A549 (cell line): ENCODE results near the gene MPHOSPH8.

Experiments
- BHLHE40 ChIP-seq: IDR thresholded peaks from 2 replicates; pipeline ENCODE4 v1.6.1; 2012; ENCODE audit warnings: low read depth, low read length, inconsistent platforms
- CBX2 ChIP-seq: fragments of 200-600 bp; sonication (generic); IDR thresholded peaks from 2 replicates; pipeline ENCODE4 v1.6.1; 2016; ENCODE audit warnings: low read depth, mild to moderate bottlenecking, borderline replicate concordance
- CEBPB ChIP-seq, 2 experiments: fragments of >200 bp in 1 of 2; sonication (Bioruptor Twin) in 1 of 2; formaldehyde crosslinking in 1 of 2; IDR thresholded peaks; 2 replicates each; pipeline ENCODE4 v1.6.1; 2012 to 2016
- CHD2 ChIP-seq: fragments of 150-350 bp; IDR thresholded peaks from 2 replicates; pipeline ENCODE4 v1.6.1; 2014; ENCODE audit warnings: low read length; ENCODE audit not compliant: partially characterized antibody
- CHD4 ChIP-seq: fragments of 200-600 bp; sonication (generic); IDR thresholded peaks from 2 replicates; pipeline ENCODE4 v1.6.1; 2016; ENCODE audit warnings: antibody characterized with exemption, mild to moderate bottlenecking, borderline replicate concordance
- MYC ChIP-seq: IDR thresholded peaks from 2 replicates; pipeline ENCODE4 v1.6.1; 2012; ENCODE audit warnings: mild to moderate bottlenecking, inconsistent platforms, low read length, improper control_type of control experiment, borderline replicate concordance
- POLR2A ChIP-seq: IDR thresholded peaks from 2 replicates; pipeline ENCODE4 v1.6.1; 2012; ENCODE audit warnings: mild to moderate bottlenecking, low read length
- SMC3 ChIP-seq: fragments of >200 bp; sonication (Bioruptor Twin); formaldehyde crosslinking; IDR thresholded peaks from 3 replicates; pipeline ENCODE4 v1.6.1; 2018; ENCODE audit warnings: inconsistent platforms
- USF2 ChIP-seq: fragments of 450-650 bp; IDR thresholded peaks from 2 replicates; pipeline ENCODE4 v1.6.1; 2014; ENCODE audit warnings: antibody characterized with exemption
- TF ChIP-seq, protein P1 (sequence below): fragments of >200 bp; sonication (Bioruptor Twin); formaldehyde crosslinking; IDR thresholded peaks from 3 replicates; pipeline ENCODE4 v1.5.1; 2016

- TF ChIP-seq USF2: no peak
- TF ChIP-seq CHD4: no peak
- TF ChIP-seq CEBPB (IDR thresholded peaks at IDR 0.05): no peak
- TF ChIP-seq, protein P1, sequence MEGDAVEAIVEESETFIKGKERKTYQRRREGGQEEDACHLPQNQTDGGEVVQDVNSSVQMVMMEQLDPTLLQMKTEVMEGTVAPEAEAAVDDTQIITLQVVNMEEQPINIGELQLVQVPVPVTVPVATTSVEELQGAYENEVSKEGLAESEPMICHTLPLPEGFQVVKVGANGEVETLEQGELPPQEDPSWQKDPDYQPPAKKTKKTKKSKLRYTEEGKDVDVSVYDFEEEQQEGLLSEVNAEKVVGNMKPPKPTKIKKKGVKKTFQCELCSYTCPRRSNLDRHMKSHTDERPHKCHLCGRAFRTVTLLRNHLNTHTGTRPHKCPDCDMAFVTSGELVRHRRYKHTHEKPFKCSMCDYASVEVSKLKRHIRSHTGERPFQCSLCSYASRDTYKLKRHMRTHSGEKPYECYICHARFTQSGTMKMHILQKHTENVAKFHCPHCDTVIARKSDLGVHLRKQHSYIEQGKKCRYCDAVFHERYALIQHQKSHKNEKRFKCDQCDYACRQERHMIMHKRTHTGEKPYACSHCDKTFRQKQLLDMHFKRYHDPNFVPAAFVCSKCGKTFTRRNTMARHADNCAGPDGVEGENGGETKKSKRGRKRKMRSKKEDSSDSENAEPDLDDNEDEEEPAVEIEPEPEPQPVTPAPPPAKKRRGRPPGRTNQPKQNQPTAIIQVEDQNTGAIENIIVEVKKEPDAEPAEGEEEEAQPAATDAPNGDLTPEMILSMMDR: no peak
- no peak for TF ChIP-seq POLR2A
- TF ChIP-seq BHLHE40: no peak
- TF ChIP-seq CBX2: no peak
- TF ChIP-seq MYC: no peak
- no peak for TF ChIP-seq CHD2
- TF ChIP-seq SMC3: no peak
These were observed 36.7 kb downstream of the MPHOSPH8 start for GRCh38 chr13:19670147-19670546.
